KMS-11 (cell line): ENCODE results near the gene TMC1.

Source experiments
- H2AFZ ChIP-seq: fragments of 200-600 bp; sonication (generic); 2 replicates; pipeline ENCODE4 v1.6.1; 2016; ENCODE audit warnings: antibody characterized with exemption, mixed run types, low read depth
- H3K27ac ChIP-seq: fragments of 200-600 bp; sonication (generic); 2 replicates; pipeline ENCODE4 v1.6.1; 2016; ENCODE audit warnings: mild to moderate bottlenecking, mixed run types
- H3K27me3 ChIP-seq: fragments of 200-600 bp; sonication (generic); 2 replicates; pipeline ENCODE4 v1.6.1; 2017; ENCODE audit warnings: mild to moderate bottlenecking, low read depth, mixed run types, moderate library complexity; ENCODE audit not compliant: insufficient read depth
- H3K36me3 ChIP-seq: fragments of 200-600 bp; sonication (generic); 2 replicates; pipeline ENCODE4 v1.6.1; 2017; ENCODE audit warnings: mild to moderate bottlenecking, mixed run types; ENCODE audit not compliant: insufficient read depth
- H3K4me1 ChIP-seq: fragments of 200-600 bp; sonication (generic); 2 replicates; pipeline ENCODE4 v1.6.1; 2016; ENCODE audit warnings: mild to moderate bottlenecking, low read depth, mixed run types; ENCODE audit not compliant: poor library complexity, severe bottlenecking
- H3K4me2 ChIP-seq: fragments of 200-600 bp; sonication (generic); 2 replicates; pipeline ENCODE4 v1.7.0; 2016; ENCODE audit warnings: mild to moderate bottlenecking, mixed run types
- H3K4me3 ChIP-seq: fragments of 200-600 bp; sonication (generic); IDR thresholded peaks from 2 replicates; pipeline ENCODE4 v1.6.1; 2017; ENCODE audit warnings: low read depth, low read length, mixed read lengths; ENCODE audit not compliant: insufficient read depth
- H3K79me2 ChIP-seq: fragments of 200-600 bp; sonication (generic); 2 replicates; pipeline ENCODE4 v1.6.1; 2016; ENCODE audit warnings: low read depth, mixed run types; ENCODE audit not compliant: insufficient read depth
- H3K9ac ChIP-seq: fragments of 200-600 bp; sonication (generic); 2 replicates; pipeline ENCODE4 v1.6.1; 2016; ENCODE audit warnings: mild to moderate bottlenecking, mixed run types
- H4K20me1 ChIP-seq: fragments of 200-600 bp; sonication (generic); 2 replicates; pipeline ENCODE4 v1.6.1; 2016; ENCODE audit warnings: mild to moderate bottlenecking, mixed run types; ENCODE audit not compliant: insufficient read depth
- CTCF ChIP-seq: fragments of 200-600 bp; sonication (generic); conservative IDR thresholded peaks from 2 replicates; pipeline ENCODE4 v1.6.1; 2017; ENCODE audit warnings: low read depth, mild to moderate bottlenecking, antibody characterized with exemption, low read length, moderate library complexity, mixed read lengths

The TMC1 gene

GRCh38 chr9:72646061-72646460, 124.7 kb downstream of the TMC1 start:
- H3K27me3 ChIP-seq, result no peaks in the 10 kb centered on the region
- no peaks in the 10 kb centered on the region for H4K20me1 ChIP-seq
- H2AFZ ChIP-seq, result no peak overlapping the region
- H3K4me1 ChIP-seq, result peaks cover 8% of the 10 kb centered on the region
- H3K4me3 ChIP-seq, result no peak overlapping the region
- H3K36me3 ChIP-seq, result no peaks in the 10 kb centered on the region
- no peak overlapping the region for H3K9ac ChIP-seq
- no peak overlapping the region for H3K27ac ChIP-seq
- H3K79me2 ChIP-seq, result no peaks in the 10 kb centered on the region
- H3K4me2 ChIP-seq, result no peak overlapping the region
- no peak for TF ChIP-seq CTCF

- no peak overlapping the region for H3K27ac ChIP-seq
- TF ChIP-seq CTCF, result no peak
- no peak overlapping the region for H3K4me3 ChIP-seq
- no peak overlapping the region for H3K4me2 ChIP-seq
- peaks cover 8% of the 10 kb centered on the region for H3K4me1 ChIP-seq
- no peaks in the 10 kb centered on the region for H3K79me2 ChIP-seq
- H2AFZ ChIP-seq, result no peak overlapping the region
- H3K9ac ChIP-seq, result no peak overlapping the region
- no peaks in the 10 kb centered on the region for H3K27me3 ChIP-seq
- no peaks in the 10 kb centered on the region for H4K20me1 ChIP-seq
- no peaks in the 10 kb centered on the region for H3K36me3 ChIP-seq
These were observed 127.1 kb downstream of the TMC1 start for GRCh38 chr9:72648324-72649126.

- Histone ChIP-seq H3K4me1 (peaks cover 8% of the 10 kb centered on the region), H2AFZ (no peak overlapping the region), H3K36me3 (no peaks in the 10 kb centered on the region), H3K4me2 (no peak overlapping the region), H3K9ac (no peak overlapping the region), H3K79me2 (no peaks in the 10 kb centered on the region), H4K20me1 (no peaks in the 10 kb centered on the region), H3K27ac (no peak overlapping the region), H3K27me3 (no peaks in the 10 kb centered on the region), H3K4me3 (no peak overlapping the region)
- TF ChIP-seq CTCF, result no peak
These were observed 127.7 kb downstream of the TMC1 start for GRCh38 chr9:72649127-72649442.

- no peak for TF ChIP-seq CTCF
- peaks cover 8% of the 10 kb centered on the region for H3K4me1 ChIP-seq
- H3K4me2 ChIP-seq, result no peak overlapping the region
- H3K79me2 ChIP-seq, result no peaks in the 10 kb centered on the region
- no peaks in the 10 kb centered on the region for H3K36me3 ChIP-seq
- no peak overlapping the region for H3K27ac ChIP-seq
- no peak overlapping the region; the same call in 1 of the 2 replicates for H3K9ac ChIP-seq
- H2AFZ ChIP-seq, result no peak overlapping the region
- H3K27me3 ChIP-seq, result no peaks in the 10 kb centered on the region
- no peaks in the 10 kb centered on the region for H4K20me1 ChIP-seq
- H3K4me3 ChIP-seq, result no peak overlapping the region
These were observed 128.8 kb downstream of the TMC1 start for GRCh38 chr9:72650206-72650605.
